Measurements from ENCODE around the gene IGF2.

- TF ChIP-seq EZH2 (IDR thresholded peaks at IDR 0.05; ENCODE audit: insufficient read depth, low read length): peak; percentile 16
- TF ChIP-seq, protein P1, sequence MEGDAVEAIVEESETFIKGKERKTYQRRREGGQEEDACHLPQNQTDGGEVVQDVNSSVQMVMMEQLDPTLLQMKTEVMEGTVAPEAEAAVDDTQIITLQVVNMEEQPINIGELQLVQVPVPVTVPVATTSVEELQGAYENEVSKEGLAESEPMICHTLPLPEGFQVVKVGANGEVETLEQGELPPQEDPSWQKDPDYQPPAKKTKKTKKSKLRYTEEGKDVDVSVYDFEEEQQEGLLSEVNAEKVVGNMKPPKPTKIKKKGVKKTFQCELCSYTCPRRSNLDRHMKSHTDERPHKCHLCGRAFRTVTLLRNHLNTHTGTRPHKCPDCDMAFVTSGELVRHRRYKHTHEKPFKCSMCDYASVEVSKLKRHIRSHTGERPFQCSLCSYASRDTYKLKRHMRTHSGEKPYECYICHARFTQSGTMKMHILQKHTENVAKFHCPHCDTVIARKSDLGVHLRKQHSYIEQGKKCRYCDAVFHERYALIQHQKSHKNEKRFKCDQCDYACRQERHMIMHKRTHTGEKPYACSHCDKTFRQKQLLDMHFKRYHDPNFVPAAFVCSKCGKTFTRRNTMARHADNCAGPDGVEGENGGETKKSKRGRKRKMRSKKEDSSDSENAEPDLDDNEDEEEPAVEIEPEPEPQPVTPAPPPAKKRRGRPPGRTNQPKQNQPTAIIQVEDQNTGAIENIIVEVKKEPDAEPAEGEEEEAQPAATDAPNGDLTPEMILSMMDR (IDR thresholded peaks at IDR 0.05; ENCODE audit: insufficient read depth, low read depth, low read length): no peak
Observed at GRCh38 chr11:2148595-2148994, 9.4 kb upstream of the IGF2 start.

All from astrocyte (in vitro differentiated cells and primary cell).